PC-9 (cell line): ENCODE results near the gene LRP10.

Experiments
- CTCF ChIP-seq: fragments of 200-600 bp; sonication (generic); conservative IDR thresholded peaks from 2 replicates; pipeline ENCODE4 v1.6.1; 2017; ENCODE audit warnings: mixed run types, antibody characterized with exemption, mild to moderate bottlenecking, moderate library complexity
- EZH2 ChIP-seq: fragments of 200-600 bp; sonication (generic); IDR thresholded peaks from 2 replicates; pipeline ENCODE4 v1.8.0; 2017; ENCODE audit warnings: antibody characterized with exemption, low read depth

- TF ChIP-seq CTCF (no peak), EZH2 (no peak)
Observed at GRCh38 chr14:22926316-22926715, 54.8 kb downstream of the LRP10 start.
